HepG2 (cell line): Measurements from ENCODE around the gene WNT6. TPM values are rescaled to one million over a fixed set of nuclear protein-coding genes. Genes with fewer than 3 reads are reported as not detected.

Experiments
- AGO1 ChIP-seq: fragments of 200-400 bp; formaldehyde crosslinking; IDR thresholded peaks from 2 replicates; pipeline ENCODE4 v1.6.1; 2017; ENCODE audit warnings: mild to moderate bottlenecking, low read depth, low read length, moderate library complexity; ENCODE audit not compliant: poor library complexity, severe bottlenecking
- ATF1 ChIP-seq: IDR thresholded peaks from 2 replicates; pipeline ENCODE4 v1.6.1; 2016; ENCODE audit warnings: mild to moderate bottlenecking, control low read depth
- KAT8 ChIP-seq: IDR thresholded peaks from 2 replicates; pipeline ENCODE4 v1.6.1; 2016; ENCODE audit warnings: missing genetic modification reagents, missing compliant biosample characterization
- TCF7 ChIP-seq: sonication (generic); IDR thresholded peaks from 2 replicates; pipeline ENCODE4 v1.6.1; 2016; ENCODE audit warnings: antibody characterized with exemption, low read depth
- TCF7L2 ChIP-seq: IDR thresholded peaks from 2 replicates; pipeline ENCODE4 v1.6.1; 2011; ENCODE audit warnings: mild to moderate bottlenecking, low read depth, low read length, moderate library complexity
- TOPORS ChIP-seq: sonication (generic); formaldehyde crosslinking; IDR thresholded peaks from 2 replicates; pipeline ENCODE4 v1.8.0; 2023; ENCODE audit warnings: mild to moderate bottlenecking, missing genetic modification reagents
- ZNF557 ChIP-seq: sonication (generic); formaldehyde crosslinking; IDR thresholded peaks from 2 replicates; pipeline ENCODE4 v1.4.0; 2020; ENCODE audit warnings: missing genetic modification reagents
- ZNF773 ChIP-seq: sonication (generic); formaldehyde crosslinking; IDR thresholded peaks from 2 replicates; pipeline ENCODE4 v1.4.0; 2020; ENCODE audit warnings: missing genetic modification reagents, borderline replicate concordance
- polyA plus RNA-seq, 8 experiments: library from polyadenylated mRNA; depleted of rRNA in 3 of 8; stranded (reverse) in 7 of 8; unstranded in 1 of 8; fragments of >200 nt; fragmentation: Illumina TruSeq in 4 of 8; extraction: Trizol in 4 of 8; gene quantifications; 2 replicates each; pipeline versions ENCODE4 v1.2.1 to v1.2.3, GENCODE V29; 2011 to 2016; ENCODE audit warnings: low read depth in 4 of 8, missing spikeins in 1 of 8, mixed read lengths in 1 of 8; ENCODE audit not compliant: insufficient read depth in 1 of 8
- total RNA-seq, 5 experiments: library from RNA; depleted of rRNA; stranded (reverse); fragments of >200 nt; fragmentation: Illumina TruSeq; extraction: Trizol; gene quantifications; 2 replicates each; pipeline ENCODE4 v1.2.3, GENCODE V29; 2016; ENCODE audit warnings: low read depth in 1 of 5
- TF ChIP-seq, protein P1 (sequence below): sonication (generic); formaldehyde crosslinking; IDR thresholded peaks from 2 replicates; pipeline ENCODE4 v1.5.0; 2020; ENCODE audit warnings: mild to moderate bottlenecking, missing genetic modification reagents, borderline replicate concordance
- TF ChIP-seq, protein P2 (sequence below): sonication (generic); formaldehyde crosslinking; IDR thresholded peaks from 2 replicates; pipeline ENCODE4 v1.5.0; 2020; ENCODE audit warnings: missing genetic modification reagents
- TF ChIP-seq, protein P3 (sequence below): IDR thresholded peaks from 2 replicates; pipeline ENCODE4 v1.6.1; 2012; ENCODE audit warnings: inconsistent platforms

The WNT6 gene
- total and polyA plus RNA-seq, 2 of the 13 experiments (the other 11 are each of a cell fraction or from before 2014, with no cell fraction given) = 0.20 TPM; not detected in 1

DNA sequence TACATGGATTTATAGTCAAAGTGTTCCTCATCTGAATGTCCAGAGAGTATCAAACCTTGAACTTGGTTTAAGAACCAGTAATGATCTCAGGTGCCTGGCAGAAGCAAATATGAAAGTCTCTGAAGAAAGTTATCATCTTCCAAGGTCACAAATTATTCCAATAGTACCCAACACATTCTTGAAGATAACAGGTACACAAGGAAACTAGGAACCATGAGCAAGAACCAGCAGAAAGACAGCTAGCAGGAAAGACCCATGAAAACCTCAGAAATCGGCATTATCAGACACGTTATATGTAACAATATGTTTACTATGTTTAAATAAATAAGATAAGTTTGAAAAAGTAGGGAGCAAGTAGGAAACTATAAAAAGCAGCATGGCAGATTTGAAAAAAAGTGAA is 22.1 kb upstream of the WNT6 start (continued):
- TF ChIP-seq, protein P1, sequence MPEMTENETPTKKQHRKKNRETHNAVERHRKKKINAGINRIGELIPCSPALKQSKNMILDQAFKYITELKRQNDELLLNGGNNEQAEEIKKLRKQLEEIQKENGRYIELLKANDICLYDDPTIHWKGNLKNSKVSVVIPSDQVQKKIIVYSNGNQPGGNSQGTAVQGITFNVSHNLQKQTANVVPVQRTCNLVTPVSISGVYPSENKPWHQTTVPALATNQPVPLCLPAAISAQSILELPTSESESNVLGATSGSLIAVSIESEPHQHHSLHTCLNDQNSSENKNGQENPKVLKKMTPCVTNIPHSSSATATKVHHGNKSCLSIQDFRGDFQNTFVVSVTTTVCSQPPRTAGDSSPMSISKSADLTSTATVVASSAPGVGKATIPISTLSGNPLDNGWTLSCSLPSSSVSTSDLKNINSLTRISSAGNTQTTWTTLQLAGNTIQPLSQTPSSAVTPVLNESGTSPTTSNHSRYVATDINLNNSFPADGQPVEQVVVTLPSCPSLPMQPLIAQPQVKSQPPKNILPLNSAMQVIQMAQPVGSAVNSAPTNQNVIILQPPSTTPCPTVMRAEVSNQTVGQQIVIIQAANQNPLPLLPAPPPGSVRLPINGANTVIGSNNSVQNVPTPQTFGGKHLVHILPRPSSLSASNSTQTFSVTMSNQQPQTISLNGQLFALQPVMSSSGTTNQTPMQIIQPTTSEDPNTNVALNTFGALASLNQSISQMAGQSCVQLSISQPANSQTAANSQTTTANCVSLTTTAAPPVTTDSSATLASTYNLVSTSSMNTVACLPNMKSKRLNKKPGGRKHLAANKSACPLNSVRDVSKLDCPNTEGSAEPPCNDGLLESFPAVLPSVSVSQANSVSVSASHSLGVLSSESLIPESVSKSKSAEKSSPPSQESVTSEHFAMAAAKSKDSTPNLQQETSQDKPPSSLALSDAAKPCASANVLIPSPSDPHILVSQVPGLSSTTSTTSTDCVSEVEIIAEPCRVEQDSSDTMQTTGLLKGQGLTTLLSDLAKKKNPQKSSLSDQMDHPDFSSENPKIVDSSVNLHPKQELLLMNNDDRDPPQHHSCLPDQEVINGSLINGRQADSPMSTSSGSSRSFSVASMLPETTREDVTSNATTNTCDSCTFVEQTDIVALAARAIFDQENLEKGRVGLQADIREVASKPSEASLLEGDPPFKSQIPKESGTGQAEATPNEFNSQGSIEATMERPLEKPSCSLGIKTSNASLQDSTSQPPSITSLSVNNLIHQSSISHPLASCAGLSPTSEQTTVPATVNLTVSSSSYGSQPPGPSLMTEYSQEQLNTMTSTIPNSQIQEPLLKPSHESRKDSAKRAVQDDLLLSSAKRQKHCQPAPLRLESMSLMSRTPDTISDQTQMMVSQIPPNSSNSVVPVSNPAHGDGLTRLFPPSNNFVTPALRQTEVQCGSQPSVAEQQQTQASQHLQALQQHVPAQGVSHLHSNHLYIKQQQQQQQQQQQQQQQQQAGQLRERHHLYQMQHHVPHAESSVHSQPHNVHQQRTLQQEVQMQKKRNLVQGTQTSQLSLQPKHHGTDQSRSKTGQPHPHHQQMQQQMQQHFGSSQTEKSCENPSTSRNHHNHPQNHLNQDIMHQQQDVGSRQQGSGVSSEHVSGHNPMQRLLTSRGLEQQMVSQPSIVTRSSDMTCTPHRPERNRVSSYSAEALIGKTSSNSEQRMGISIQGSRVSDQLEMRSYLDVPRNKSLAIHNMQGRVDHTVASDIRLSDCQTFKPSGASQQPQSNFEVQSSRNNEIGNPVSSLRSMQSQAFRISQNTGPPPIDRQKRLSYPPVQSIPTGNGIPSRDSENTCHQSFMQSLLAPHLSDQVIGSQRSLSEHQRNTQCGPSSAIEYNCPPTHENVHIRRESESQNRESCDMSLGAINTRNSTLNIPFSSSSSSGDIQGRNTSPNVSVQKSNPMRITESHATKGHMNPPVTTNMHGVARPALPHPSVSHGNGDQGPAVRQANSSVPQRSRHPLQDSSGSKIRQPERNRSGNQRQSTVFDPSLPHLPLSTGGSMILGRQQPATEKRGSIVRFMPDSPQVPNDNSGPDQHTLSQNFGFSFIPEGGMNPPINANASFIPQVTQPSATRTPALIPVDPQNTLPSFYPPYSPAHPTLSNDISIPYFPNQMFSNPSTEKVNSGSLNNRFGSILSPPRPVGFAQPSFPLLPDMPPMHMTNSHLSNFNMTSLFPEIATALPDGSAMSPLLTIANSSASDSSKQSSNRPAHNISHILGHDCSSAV (CRISPR knock-in tag) = no peak
- TF ChIP-seq TOPORS = no peak
- no peak for TF ChIP-seq AGO1
- TF ChIP-seq, protein P2, sequence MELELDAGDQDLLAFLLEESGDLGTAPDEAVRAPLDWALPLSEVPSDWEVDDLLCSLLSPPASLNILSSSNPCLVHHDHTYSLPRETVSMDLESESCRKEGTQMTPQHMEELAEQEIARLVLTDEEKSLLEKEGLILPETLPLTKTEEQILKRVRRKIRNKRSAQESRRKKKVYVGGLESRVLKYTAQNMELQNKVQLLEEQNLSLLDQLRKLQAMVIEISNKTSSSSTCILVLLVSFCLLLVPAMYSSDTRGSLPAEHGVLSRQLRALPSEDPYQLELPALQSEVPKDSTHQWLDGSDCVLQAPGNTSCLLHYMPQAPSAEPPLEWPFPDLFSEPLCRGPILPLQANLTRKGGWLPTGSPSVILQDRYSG (CRISPR knock-in tag) = no peak
- no peak for TF ChIP-seq ATF1 (CRISPR knock-in tag)
- no peak for TF ChIP-seq TCF7L2
- TF ChIP-seq TCF7 = no peak
- no peak for TF ChIP-seq ZNF557 (CRISPR knock-in tag)
- TF ChIP-seq KAT8 (CRISPR knock-in tag) = no peak
- no peak for TF ChIP-seq ZNF773 (CRISPR knock-in tag)
- TF ChIP-seq, protein P3, sequence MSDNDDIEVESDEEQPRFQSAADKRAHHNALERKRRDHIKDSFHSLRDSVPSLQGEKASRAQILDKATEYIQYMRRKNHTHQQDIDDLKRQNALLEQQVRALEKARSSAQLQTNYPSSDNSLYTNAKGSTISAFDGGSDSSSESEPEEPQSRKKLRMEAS = no peak
- TF ChIP-seq, all 625 proteins: peak for 0
